ENCODE results near the gene BARX2.

BARX2 gene

GRCh38 chr11:129402206-129403171 is 26.8 kb downstream of the BARX2 start:
- DNase-seq: no peak

- no peak for DNase-seq
Observed at GRCh38 chr11:129404731-129405130, 29.1 kb downstream of the BARX2 start.

DNA sequence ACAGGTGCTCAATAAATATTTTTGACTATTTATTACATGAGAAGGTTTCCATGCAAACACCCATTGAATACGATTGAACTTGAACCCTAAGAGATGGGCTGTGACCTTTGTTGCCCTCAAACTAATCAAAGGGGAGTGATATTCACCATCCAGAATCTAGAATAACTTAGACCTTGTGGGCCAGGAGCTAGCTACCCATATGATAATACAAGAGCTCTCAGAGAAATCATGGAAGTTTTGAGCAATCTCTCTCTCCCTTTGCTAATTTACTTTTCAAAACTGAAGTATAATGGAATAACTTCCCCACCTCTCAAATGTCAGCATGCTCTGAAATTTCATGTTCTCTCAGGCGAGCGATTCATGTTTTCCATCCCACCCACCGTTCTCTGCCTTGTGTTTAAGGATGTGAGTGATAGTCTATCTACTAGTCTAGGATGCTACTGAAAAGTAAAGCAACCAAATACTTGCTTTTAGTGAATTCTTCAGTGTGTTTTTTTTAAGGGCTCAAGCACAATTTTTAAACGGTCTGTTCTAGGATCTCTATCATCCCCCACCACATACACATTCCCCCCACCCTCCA is 33.3 kb downstream of the BARX2 start:
- DNase-seq: no peak

GRCh38 chr11:129410395-129410960 is 34.8 kb downstream of the BARX2 start:
- no peak for DNase-seq

DNA sequence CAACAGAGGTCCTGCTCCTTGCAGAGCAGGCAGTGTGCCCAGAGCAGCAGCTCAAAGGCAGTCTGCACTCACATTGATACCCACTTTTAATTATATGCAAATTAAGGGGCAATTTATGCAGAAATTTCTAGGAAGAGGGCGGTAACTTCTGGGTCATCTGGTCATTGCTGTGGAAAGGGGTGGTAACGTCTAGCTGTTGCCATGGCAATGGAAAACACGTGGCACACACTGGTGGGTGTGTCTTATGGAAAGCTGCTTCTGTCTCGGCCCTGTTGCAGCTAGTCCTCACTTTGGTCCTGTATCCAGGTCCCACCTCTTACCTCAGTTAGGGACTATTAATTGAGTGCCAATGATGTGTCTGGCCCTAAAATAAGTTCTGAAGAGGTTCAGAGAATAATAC is 36.8 kb downstream of the BARX2 start:
- DNase-seq: no peak

DNA sequence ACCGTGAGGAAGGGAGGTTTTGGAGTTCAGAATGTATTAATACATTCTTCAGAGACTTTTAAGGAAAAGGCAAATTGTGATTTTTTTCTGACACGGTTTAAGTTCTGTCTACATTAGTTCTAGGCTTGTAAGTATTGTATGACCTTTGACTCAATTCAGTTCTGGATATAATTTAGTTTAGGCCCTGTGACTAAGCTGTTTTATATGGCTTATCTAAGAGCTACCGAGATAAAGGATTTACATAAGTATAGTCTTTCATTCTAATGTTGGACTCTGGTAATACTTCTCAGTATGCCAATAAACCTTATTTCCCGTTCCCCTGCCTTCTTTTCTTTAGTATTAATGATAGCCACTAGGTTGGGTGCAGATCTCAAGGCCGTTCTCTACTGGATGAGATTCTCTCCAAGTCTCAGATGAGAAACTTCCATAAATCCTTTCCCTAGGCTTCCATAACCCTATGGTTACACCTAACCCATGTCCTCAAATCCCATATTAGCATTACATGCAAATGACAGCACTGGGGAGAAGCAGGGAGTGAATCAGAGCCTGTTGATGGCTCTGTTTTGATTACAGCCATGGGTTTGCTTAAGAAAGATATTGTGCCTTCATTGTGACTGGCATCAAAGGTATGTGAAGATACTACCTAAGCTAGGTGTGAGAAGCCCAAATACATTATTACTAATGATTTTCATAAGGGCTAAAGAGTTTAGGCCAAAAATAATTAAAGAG is 38.7 kb downstream of the BARX2 start:
- no peak for DNase-seq

GRCh38 chr11:129416080-129416820 is 40.6 kb downstream of the BARX2 start:
- DNase-seq: no peak

- no peak for DNase-seq
Observed at GRCh38 chr11:129417458-129417857, 41.8 kb downstream of the BARX2 start.

- DNase-seq: no peak
Observed at GRCh38 chr11:129418039-129418438, 42.4 kb downstream of the BARX2 start.

DNA sequence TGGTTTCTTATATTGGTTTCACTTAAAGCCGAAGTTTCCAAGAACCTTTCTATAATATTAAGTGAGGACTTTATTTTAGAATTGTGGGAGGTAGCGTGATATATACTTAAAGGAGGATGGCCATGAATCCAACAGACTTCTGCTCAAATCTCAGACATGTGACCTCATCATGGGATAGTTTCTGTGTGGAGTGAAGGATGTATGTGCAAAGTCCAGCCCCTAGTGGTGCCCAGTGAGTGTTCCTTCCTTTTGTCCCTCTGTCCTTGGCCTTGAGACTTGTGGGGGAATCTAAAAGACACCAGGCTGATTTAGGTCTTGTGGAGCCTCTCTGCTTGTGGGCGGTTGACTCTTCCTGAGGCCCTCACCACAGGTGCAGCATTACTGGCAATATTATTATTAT is 43.7 kb downstream of the BARX2 start:
- DNase-seq: no peak

- no peak for DNase-seq
Observed at GRCh38 chr11:129423426-129423825, 47.8 kb downstream of the BARX2 start.

DNA sequence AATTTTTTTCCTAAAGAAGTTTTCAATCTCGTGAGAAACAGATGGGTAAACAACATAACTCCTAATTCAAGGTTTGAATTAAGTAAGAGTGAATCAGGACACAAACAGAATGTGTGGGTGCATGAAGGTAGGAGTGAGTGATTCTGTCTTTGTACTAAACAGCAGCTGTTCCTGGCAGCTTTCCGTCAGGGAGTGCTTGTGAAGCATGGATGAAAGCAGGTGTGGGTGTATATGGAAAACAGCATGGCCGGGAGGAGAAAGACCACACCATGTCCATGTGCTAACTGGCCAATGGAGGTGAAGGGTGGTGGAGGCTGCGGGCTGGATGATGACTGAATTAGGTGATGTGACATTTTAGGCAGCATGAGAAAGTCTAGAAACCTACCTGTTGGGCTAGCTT is 49.6 kb downstream of the BARX2 start:
- DNase-seq: no peak

- no peak for DNase-seq
Observed at GRCh38 chr11:129426038-129426437, 50.4 kb downstream of the BARX2 start.

- DNase-seq: no peak
Observed at GRCh38 chr11:129426776-129427175, 51.1 kb downstream of the BARX2 start.

GRCh38 chr11:129427376-129427775 is 51.7 kb downstream of the BARX2 start:
- no peak for DNase-seq

GRCh38 chr11:129427816-129428406 is 52.3 kb downstream of the BARX2 start:
- no peak for DNase-seq

- no peak for DNase-seq
Observed at GRCh38 chr11:129428557-129428956, 52.9 kb downstream of the BARX2 start.

DNA sequence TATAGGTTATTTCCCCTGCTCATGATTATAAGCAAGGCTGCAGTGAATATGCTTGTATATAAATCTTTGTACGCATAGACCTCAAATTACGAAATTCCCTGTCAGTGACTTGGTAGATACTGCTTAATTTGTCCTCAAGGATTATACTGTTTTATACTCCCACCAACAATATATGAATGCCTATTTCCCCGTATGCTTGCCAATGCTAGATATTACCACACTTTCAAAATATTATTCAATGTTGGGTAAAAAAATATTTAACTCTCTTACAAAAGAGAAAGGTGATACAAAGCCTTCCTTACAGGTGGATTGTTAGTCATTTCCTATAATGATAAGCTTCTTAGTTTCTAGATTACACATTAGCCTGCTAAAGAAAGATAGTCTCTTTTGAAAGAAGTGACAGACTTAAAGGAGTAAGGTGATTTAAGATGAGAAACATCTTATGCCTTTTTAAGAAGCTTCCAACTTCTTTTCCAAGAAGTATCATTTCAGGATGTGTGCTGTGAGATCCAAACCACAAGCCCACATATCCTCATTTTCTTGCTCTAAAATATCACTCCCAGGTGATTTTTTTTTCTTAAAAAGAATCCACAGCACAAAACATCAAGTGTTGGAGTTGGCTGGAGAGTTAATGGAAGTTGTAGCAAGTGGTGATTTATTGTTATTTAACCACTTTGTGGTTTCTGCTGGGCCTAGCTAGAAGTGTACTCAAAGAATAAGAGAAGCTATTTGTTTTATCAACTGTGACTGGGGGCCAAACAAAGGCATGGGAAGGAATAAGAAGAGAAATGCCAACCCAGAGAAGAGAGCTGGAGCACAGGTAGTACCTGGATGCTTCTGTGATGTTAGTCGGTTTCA is 59.2 kb downstream of the BARX2 start:
- DNase-seq: no peak

GRCh38 chr11:129435499-129436245 is 60.0 kb downstream of the BARX2 start:
- DNase-seq: no peak

- DNase-seq: no peak
Observed at GRCh38 chr11:129436573-129436972, 60.9 kb downstream of the BARX2 start.
